Urinary bladder (tissue), 4 donors: ENCODE data around the gene HDAC8. TPM values are rescaled to one million over a fixed set of nuclear protein-coding genes. Genes with fewer than 3 reads are reported as not detected.
A peak's percentile ranks its signal among the peaks of the same experiment; 100 is the strongest.
"Not testable (repeated sequence)": the region's sequence is repeated elsewhere in the genome, so short reads cannot be mapped to it uniquely, and the experiment has no call there.

Experiments used
- DNase-seq: peaks from one replicate; pipeline ENCODE4 v3.0.0-alpha.2; 2015; ENCODE audit errors: extremely low spot score
- H3K27ac ChIP-seq: one replicate; pipeline ENCODE4 v1.5.1; 2013; ENCODE audit warnings: low read depth, mild to moderate bottlenecking, moderate library complexity
- H3K36me3 ChIP-seq: one replicate; pipeline ENCODE4 v1.6.1; 2013; ENCODE audit warnings: mild to moderate bottlenecking, moderate library complexity; ENCODE audit not compliant: insufficient read depth
- H3K4me1 ChIP-seq: one replicate; pipeline ENCODE4 v1.6.1; 2013; ENCODE audit warnings: mild to moderate bottlenecking, moderate library complexity; ENCODE audit not compliant: insufficient read depth
- H3K4me3 ChIP-seq: one replicate; pipeline ENCODE4 v1.5.1; 2013; ENCODE audit warnings: low read depth, low read length
- WGBS: extraction: QIAGEN DNeasy Blood & Tissue Kit; methylation state at CpG from one replicate; pipeline ENCODE4 v1.1.7; 2013; 5-methylcytosine and 5-hydroxymethylcytosine counted together
- polyA plus RNA-seq: library from polyadenylated mRNA; stranded (reverse); fragments of 200-250 nt; gene quantifications from one replicate; pipeline ENCODE4 v1.2.3, GENCODE V29; 2013
- total RNA-seq: library from RNA; depleted of rRNA; stranded (reverse); fragments of >200 nt; gene quantifications from one replicate; pipeline ENCODE4 v1.2.3, GENCODE V29; 2014
- donor health status: healthy with polysubstance abuse.
- donor health status: healthy.

HDAC8 gene
- total and polyA plus RNA-seq, 2 donors: 19.7 to 67.9 TPM

GRCh38 chrX:72340626-72341025, 232.0 kb downstream of the HDAC8 start:
- no peak overlapping the region for H3K27ac ChIP-seq
- H3K4me3 ChIP-seq: no peak overlapping the region
- H3K4me1 ChIP-seq: no peaks in the 10 kb centered on the region
- DNase-seq: no peak
- no peaks in the 10 kb centered on the region for H3K36me3 ChIP-seq
- 91% methylated on average over 2 of the region's 2 CpGs for WGBS

GRCh38 chrX:72340041-72340440, 232.6 kb downstream of the HDAC8 start:
- Histone ChIP-seq H3K4me1 (no peaks in the 10 kb centered on the region), H3K27ac (no peak overlapping the region), H3K4me3 (no peak overlapping the region), H3K36me3 (no peaks in the 10 kb centered on the region)
- no peak for DNase-seq
- 88% methylated on average over 7 of the region's 7 CpGs for WGBS

GRCh38 chrX:72330131-72330530, 242.5 kb downstream of the HDAC8 start:
- DNase-seq: no peak
- Histone ChIP-seq H3K4me1 (no peaks in the 10 kb centered on the region), H3K4me3 (no peak overlapping the region), H3K27ac (no peak overlapping the region), H3K36me3 (peaks cover 2% of the 10 kb centered on the region)
- 88% methylated on average over 3 of the region's 3 CpGs for WGBS

GRCh38 chrX:72326605-72327300, 245.9 kb downstream of the HDAC8 start:
- no peak for DNase-seq

GRCh38 chrX:72319651-72320050, 253.0 kb downstream of the HDAC8 start:
- not testable (repeated sequence) for DNase-seq, H3K27ac ChIP-seq, H3K36me3 ChIP-seq, H3K4me3 ChIP-seq, H3K4me1 ChIP-seq
- 99% methylated on average over 8 of the region's 8 CpGs for WGBS

More at GRCh38 chrX:72326605-72327300, 245.9 kb downstream of the HDAC8 start:
- no peak overlapping the region for H3K27ac ChIP-seq
- H3K4me3 ChIP-seq: no peak overlapping the region
- WGBS: 85% methylated on average over 8 of the region's 8 CpGs
- H3K4me1 ChIP-seq: no peaks in the 10 kb centered on the region
- H3K36me3 ChIP-seq: peaks cover 2% of the 10 kb centered on the region

- no peak for DNase-seq
- H3K36me3 ChIP-seq: no peaks in the 10 kb centered on the region
- 87% methylated on average over 4 of the region's 4 CpGs for WGBS
- H3K4me1 ChIP-seq: peaks cover 2% of the 10 kb centered on the region
- no peak overlapping the region for H3K4me3 ChIP-seq
- no peak overlapping the region for H3K27ac ChIP-seq
Observed at GRCh38 chrX:72317139-72317538, 255.5 kb downstream of the HDAC8 start.

- WGBS: 69% methylated on average over 12 of the region's 12 CpGs
- Histone ChIP-seq H3K36me3 (no peaks in the 10 kb centered on the region), H3K27ac (no peak overlapping the region), H3K4me3 (no peak overlapping the region), H3K4me1 (peaks cover 2% of the 10 kb centered on the region)
- DNase-seq: no peak
Observed at GRCh38 chrX:72316408-72317110, 256.1 kb downstream of the HDAC8 start.

GRCh38 chrX:72314881-72315280, 257.8 kb downstream of the HDAC8 start:
- Histone ChIP-seq H3K36me3 (no peaks in the 10 kb centered on the region), H3K4me3 (no peak overlapping the region), H3K27ac (no peak overlapping the region), H3K4me1 (peaks cover 2% of the 10 kb centered on the region)
- no peak for DNase-seq
- WGBS: 97% methylated on average over 3 of the region's 3 CpGs

- WGBS: 45% methylated on average over 8 of the region's 8 CpGs
- no peak for DNase-seq
- Histone ChIP-seq H3K27ac (no peak overlapping the region), H3K4me3 (no peak overlapping the region), H3K4me1 (peaks cover 2% of the 10 kb centered on the region), H3K36me3 (no peaks in the 10 kb centered on the region)
Observed at GRCh38 chrX:72313707-72314641, 258.7 kb downstream of the HDAC8 start.

GRCh38 chrX:72312311-72312940, 260.2 kb downstream of the HDAC8 start:
- no peaks in the 10 kb centered on the region for H3K36me3 ChIP-seq
- WGBS: 82% methylated on average over 14 of the region's 14 CpGs
- no peak overlapping the region for H3K4me3 ChIP-seq
- H3K27ac ChIP-seq: no peak overlapping the region
- no peak for DNase-seq
- H3K4me1 ChIP-seq: peaks cover 2% of the 10 kb centered on the region

GRCh38 chrX:72309297-72310071, 263.2 kb downstream of the HDAC8 start:
- H3K27ac ChIP-seq: no peak overlapping the region
- no peak for DNase-seq
- peaks cover 4% of the 10 kb centered on the region for H3K4me1 ChIP-seq
- H3K4me3 ChIP-seq: no peak overlapping the region
- H3K36me3 ChIP-seq: no peaks in the 10 kb centered on the region
- 30% methylated on average over 15 of the region's 15 CpGs for WGBS

GRCh38 chrX:72308566-72309296, 263.9 kb downstream of the HDAC8 start:
- Histone ChIP-seq H3K36me3 (no peaks in the 10 kb centered on the region), H3K4me3 (peak overlapping the region; percentile 24), H3K27ac (no peak overlapping the region), H3K4me1 (peaks cover 4% of the 10 kb centered on the region)
- peak; percentile 11 for DNase-seq
- WGBS: 2% methylated on average over 24 of the region's 24 CpGs
